HL-60/S4 (cell line): ENCODE data around the gene EHBP1L1.

Experiments
- in situ Hi-C: fragments of 300-500 bp; cut with MboI; formaldehyde crosslinking; loops from 2 replicates; pipeline ENCODE4 v1.14.3; 2022; ENCODE audit warnings: low sequenced_read_pairs

EHBP1L1 gene

DNA sequence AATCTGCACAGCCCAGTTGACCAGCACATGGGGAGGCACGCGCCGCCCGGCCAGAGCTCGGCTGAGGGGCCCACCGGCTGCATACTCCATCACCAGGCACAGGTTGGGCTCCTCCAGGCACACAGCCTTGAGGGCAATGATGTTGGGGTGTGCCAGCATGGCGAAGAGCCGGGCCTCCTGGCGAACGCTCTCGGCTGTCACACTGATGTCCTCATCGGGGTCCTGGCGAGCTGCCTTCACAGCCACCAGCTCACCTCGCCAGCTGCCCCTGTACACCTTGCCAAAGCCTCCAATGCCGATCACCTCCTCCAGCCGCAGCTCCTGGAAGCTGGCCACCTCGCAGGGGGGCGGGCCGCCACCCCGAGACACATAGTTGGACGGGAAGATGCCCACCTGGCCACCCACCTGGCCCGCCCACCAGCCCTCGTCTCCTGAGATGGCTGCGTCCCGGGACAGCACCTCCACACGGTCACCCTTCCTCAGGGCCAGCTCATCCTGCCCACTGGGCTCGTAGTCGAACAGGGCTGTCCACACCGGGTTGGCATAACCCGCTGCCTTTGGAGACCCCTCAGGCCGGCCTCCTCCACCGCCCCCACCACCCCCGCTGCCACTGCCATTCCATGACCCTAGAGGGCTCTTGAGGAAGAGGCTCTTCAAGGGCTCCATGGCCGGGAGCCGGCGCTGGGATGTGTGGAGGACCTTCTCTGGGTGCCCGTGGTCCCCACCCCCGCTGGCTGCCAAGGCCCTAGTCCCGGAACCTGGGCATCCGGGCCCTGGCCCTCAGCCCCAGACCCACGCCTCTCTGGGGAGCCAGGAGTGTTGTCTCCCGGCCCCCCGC, 37.5 kb downstream of the EHBP1L1 start:
- in situ Hi-C loops: no loop called here

DNA sequence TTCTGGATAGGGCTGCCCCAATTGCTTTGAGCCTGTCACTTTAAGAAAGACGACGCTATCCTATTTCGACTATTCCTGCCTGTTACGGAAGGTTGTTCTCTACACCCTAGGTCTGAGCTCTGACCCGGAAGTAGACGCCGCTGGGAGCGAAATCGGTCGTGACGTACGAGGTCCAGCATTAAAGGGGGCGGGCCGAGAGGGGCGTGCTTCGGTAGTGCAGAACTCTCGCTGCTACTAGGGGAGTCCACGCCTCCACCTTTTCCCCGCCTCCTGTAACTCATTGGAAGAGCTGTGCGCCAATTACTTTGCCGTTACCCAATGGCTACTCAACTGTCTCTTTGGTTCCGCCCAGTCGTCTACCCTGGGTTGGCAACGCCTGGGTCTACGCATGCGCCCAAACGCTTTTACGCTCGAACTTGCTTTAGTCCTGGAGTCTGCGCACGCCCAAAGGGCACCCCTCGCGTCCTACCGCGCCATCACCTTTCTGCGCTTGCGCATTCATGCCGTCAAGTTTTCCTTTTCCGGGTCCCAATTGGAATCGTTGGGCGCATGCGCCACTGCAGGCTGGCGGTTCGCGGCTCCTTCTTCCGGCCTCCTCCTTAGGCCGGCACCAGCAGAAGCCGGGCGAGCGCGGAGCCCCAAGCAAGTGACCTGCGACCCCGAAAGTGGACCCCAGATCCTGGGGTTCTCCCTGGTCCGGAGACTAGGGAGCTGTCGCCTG, 39.5 kb downstream of the EHBP1L1 start, which contains the start of gene PCNX3:
Gene PCNX3 (plus strand): TSS at position 548 of the 721 bp plus-strand sequence. CDS start 536 bp downstream, outside the sequence.
- in situ Hi-C loops: no loop called here

- in situ Hi-C loops: no loop called here
These were observed 40.2 kb downstream of the EHBP1L1 start for GRCh38 chr11:65615950-65616574.

DNA sequence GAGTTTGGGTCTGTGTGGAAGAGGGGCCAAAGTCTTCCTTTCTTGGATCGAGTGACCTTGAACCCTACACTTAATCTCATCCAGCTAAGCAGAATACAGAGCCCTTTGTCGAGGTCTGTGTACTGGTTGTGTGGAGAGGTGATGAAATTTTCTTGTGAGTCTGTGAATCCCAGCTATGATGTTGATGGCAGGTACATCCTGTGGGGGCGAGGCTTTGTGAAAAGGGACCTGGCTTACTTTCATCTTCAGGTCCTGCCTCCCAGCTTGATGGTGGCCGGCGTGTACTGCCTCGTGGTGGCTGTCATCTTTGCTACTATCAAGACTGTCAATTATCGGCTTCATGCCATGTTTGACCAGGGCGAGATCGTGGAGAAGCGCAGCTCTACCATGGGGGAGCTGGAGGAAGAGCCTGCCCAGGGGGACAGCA, 40.7 kb downstream of the EHBP1L1 start:
- in situ Hi-C loops: no loop called here

DNA sequence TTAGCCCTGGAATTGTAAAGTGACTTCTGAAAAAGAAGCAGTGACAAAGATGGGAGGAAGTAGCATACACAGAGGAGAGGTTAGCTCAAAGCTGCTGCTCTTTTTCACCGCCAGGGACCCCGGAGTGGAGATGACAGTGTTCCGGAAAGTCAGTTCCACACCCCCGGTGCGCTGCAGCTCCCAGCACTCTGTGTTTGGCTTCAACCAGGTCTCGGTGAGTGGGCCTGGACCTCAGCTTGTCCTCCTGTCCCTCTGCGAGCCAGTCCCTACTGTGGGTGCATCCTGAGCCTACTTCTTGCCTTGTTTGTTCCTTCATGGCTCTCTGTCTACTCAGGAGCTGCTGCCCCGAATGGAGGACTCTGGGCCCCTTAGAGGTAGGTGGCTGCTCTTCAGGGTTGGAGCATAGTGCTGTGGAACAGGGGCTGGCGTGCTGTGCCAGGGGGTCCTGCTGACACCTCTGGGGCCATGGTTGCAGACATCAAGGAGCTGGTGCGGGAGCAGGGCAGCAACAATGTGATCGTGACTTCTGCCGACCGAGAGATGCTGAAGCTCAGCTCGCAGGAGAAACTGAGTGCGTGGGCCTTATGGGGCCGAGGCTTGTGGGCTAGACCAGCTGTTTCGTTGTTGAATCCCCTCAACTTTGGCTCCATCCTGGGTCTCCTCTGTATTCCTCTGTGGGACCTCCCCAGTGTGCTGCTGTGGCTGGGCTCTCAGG, 41.4 kb downstream of the EHBP1L1 start:
- in situ Hi-C loops: no loop called here

- in situ Hi-C loops: no loop called here
These were observed 42.3 kb downstream of the EHBP1L1 start for GRCh38 chr11:65617990-65618751.

- in situ Hi-C loops: no loop called here
These were observed 42.9 kb downstream of the EHBP1L1 start for GRCh38 chr11:65618763-65619162.

DNA sequence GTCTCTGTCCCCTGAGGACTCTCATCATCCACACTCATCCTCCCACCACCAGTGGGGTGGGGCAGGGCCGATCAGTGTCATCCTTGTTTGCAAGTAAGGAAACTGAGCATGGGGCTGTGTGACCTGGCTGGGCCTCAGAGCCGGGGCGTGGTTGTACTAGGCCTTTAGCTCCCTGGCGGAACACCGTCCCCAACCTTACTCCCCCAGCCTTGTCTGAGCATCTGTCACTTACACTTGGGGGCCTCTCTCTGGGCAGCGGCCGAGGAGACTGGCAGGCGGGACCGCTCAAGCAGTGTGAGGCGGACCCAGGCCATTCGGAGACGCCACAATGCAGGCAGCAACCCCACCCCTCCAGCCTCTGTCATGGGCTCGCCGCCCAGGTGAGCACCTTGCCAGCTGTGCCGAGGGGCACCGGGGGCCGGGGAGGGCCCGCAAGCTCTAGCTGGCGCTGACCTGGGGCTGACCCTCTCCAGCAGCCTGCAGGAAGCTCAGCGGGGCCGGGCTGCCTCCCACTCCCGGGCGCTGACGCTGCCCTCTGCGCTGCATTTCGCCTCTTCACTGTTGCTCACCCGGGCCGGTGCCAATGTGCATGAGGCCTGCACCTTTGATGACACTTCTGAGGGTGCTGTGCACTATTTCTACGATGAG, 43.6 kb downstream of the EHBP1L1 start:
- in situ Hi-C loops: no loop called here

- in situ Hi-C loops: no loop called here
These were observed 44.8 kb downstream of the EHBP1L1 start for GRCh38 chr11:65620666-65621065.

- in situ Hi-C loops: no loop called here
These were observed 45.6 kb downstream of the EHBP1L1 start for GRCh38 chr11:65621460-65621859.

DNA sequence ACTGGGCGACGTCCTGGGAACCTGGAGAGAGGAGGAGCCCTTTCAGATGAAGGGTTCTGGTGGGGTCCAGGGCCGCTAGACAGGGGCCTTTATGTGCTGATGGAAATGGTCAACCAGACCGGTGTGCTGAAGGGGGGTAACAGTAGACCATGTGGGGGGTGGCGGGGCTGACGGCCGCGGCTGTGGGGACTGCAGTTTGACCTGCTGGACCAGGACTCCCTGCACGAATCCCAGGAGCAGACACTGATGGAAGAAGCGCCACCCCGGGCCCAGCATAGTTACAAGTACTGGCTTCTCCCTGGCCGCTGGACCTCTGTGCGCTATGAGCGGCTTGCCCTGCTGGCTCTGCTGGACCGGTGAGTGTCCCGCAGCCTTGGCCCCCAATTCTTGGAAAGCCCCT, 46.2 kb downstream of the EHBP1L1 start:
- in situ Hi-C loops: no loop called here

DNA sequence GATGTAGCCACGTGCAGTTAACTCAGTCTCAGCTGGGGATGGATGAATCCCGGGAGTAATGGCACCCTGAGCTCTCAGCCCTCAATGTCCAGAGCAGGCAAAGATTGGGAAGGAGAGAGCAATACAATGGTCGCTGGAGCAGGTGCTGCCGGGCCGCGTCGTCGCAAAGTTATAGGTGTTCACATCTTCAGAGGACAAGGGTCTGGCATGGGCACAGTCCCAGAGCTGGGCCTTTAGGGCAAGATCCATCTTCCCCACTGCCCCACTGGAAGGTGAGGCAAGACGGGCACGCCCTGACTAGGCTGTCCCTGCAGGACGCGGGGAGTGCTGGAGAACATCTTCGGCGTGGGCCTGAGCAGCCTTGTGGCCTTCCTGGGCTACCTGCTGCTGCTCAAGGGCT, 47.3 kb downstream of the EHBP1L1 start:
- in situ Hi-C loops: no loop called here

GRCh38 chr11:65623852-65624616, 48.2 kb downstream of the EHBP1L1 start:
- in situ Hi-C loops: no loop called here

DNA sequence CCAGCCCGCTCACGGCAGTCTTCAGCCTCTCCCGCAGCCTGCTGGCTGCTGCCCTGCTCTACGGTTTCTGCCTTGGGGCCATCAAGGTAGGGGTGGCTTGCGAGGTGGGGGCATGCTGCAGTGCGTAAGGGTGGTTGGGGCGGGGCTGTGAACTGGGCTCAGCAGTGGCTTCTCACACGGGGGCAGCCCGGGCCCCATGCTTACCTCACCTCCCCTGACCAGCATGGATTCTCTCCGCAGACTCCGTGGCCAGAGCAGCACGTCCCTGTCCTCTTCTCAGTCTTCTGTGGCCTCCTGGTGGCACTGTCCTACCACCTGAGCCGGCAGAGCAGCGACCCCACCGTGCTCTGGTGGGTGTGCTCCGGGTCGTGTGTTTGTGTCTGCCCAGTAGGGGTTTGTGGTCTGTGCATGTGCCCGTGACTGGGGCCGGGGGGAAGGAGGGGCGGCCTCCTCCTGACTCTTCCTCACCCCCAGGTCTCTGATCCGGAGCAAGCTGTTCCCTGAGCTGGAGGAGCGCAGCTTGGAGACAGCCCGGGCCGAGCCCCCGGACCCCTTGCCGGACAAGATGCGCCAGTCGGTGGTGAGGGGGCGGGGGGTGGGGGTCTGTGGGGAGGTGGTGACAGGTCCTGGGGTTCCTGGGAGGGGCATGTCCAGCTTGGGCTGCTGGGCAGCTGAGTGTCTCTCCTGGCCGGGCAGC, 49.2 kb downstream of the EHBP1L1 start:
- in situ Hi-C loops: no loop called here

DNA sequence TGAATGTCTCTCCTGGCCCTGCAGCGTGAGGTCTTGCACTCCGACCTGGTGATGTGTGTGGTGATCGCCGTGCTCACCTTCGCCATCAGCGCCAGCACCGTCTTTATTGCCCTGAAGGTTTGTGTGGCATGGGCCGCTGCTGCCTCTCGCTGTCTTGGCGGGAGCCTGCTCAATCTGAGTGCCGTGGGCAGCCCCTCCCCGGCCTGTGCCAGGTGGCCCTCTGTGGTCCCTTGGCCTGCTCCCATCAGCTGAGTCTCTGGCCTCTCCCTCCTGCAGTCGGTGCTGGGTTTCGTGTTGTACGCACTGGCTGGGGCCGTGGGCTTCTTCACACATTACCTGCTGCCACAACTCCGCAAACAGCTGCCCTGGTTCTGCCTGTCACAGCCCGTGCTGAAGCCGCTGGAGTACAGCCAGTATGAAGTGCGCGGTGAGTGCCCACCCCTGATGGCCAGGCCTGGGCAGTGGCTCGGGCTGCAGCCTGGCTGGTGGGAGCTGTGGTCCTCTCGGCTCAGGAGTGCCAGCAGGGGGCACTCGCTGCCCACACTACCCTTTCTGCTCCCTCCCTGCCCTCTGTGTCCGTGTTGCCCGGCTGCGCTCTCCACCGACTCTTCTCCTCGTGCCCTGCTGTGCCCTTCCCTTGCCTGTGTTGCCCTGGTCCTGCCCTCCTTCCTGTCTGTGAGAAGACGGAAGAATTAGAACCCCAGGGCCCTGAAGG, 49.9 kb downstream of the EHBP1L1 start:
- in situ Hi-C loops: no loop called here

- in situ Hi-C loops: no loop called here
These were observed 51.3 kb downstream of the EHBP1L1 start for GRCh38 chr11:65627202-65627601.

- in situ Hi-C loops: no loop called here
These were observed 53.7 kb downstream of the EHBP1L1 start for GRCh38 chr11:65629579-65629978.

DNA sequence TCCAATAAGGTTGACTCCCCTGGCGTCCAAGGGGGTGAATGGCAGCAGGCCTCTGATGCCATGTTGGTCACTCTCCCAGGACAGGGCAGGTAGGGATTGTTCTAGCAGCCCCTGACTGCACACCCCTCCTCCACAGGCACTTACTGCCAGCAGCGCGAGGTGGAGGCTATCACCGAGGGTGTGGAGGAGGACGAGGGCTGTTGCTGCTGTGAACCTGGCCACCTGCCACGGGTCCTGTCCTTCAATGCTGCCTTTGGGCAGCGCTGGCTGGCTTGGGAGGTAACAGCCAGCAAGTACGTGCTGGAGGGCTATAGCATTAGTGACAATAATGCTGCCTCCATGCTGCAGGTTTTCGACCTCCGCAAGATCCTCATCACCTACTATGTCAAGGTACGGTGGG, 54.4 kb downstream of the EHBP1L1 start:
- in situ Hi-C loops: no loop called here
